SU-DHL-6 (cell line): ENCODE data around the gene ALCAM.

Experiments
- EZH2phosphoT487 ChIP-seq: fragments of 200-600 bp; sonication (generic), shearing (Covaris generic); conservative IDR thresholded peaks from 2 replicates; pipeline ENCODE4 v1.6.1; 2018; ENCODE audit warnings: mild to moderate bottlenecking, antibody characterized with exemption, low read length, moderate library complexity, mixed read lengths
- TF ChIP-seq, protein P1 (sequence below): fragments of 200-600 bp; sonication (generic); IDR thresholded peaks from one replicate; pipeline ENCODE4 v1.5.1; 2017; ENCODE audit warnings: antibody characterized with exemption, mild to moderate bottlenecking, low read length, moderate library complexity; ENCODE audit not compliant: insufficient read depth, poor library complexity, severe bottlenecking

DNA sequence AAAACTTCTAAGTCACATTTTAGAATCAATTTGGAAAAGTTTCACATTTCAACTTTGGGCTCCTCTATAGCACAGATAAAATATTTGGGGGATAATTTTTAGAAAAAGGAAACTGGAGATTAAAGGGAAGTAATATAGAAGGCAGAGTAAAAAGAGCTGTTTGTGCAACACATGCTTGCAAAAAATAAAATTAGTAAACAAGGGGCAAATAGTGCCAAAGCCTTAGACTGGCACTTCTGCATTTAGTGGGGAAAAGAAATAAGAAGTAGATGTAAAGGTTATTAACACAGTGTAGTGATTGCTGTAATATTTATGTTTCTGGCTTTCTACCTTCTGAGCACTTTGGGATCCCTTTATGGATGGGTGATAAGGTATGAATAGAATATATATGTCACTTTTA, 255.5 kb downstream of the ALCAM start:
- TF ChIP-seq, protein P1, sequence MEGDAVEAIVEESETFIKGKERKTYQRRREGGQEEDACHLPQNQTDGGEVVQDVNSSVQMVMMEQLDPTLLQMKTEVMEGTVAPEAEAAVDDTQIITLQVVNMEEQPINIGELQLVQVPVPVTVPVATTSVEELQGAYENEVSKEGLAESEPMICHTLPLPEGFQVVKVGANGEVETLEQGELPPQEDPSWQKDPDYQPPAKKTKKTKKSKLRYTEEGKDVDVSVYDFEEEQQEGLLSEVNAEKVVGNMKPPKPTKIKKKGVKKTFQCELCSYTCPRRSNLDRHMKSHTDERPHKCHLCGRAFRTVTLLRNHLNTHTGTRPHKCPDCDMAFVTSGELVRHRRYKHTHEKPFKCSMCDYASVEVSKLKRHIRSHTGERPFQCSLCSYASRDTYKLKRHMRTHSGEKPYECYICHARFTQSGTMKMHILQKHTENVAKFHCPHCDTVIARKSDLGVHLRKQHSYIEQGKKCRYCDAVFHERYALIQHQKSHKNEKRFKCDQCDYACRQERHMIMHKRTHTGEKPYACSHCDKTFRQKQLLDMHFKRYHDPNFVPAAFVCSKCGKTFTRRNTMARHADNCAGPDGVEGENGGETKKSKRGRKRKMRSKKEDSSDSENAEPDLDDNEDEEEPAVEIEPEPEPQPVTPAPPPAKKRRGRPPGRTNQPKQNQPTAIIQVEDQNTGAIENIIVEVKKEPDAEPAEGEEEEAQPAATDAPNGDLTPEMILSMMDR: no peak
- no peak for TF ChIP-seq EZH2phosphoT487
